Measurements from ENCODE around the gene C1orf122.

C1orf122 gene

GRCh38 chr1:37845786-37846185, 38.2 kb downstream of the C1orf122 start:
- TF ChIP-seq CTCF (conservative IDR thresholded peaks at IDR 0.05; ENCODE audit: low read length): no peak
- no peak overlapping the region for H3K4me3 ChIP-seq (ENCODE audit: low read length)
- peak; percentile 17 for DNase-seq (ENCODE audit: low read depth)

- TF ChIP-seq CTCF (conservative IDR thresholded peaks at IDR 0.05; ENCODE audit: low read length): no peak
- DNase-seq (ENCODE audit: low read depth): no peak
- H3K4me3 ChIP-seq (ENCODE audit: low read length): no peak overlapping the region
Observed at GRCh38 chr1:37846647-37847339, 39.2 kb downstream of the C1orf122 start.

- no peak for DNase-seq (ENCODE audit: low read depth)
- no peak overlapping the region for H3K4me3 ChIP-seq (ENCODE audit: low read length)
- no peak for TF ChIP-seq CTCF (conservative IDR thresholded peaks at IDR 0.05; ENCODE audit: low read length)
Observed at GRCh38 chr1:37849480-37849879, 41.9 kb downstream of the C1orf122 start.

- TF ChIP-seq CTCF (conservative IDR thresholded peaks at IDR 0.05; ENCODE audit: low read length): no peak
- no peak for DNase-seq (ENCODE audit: low read depth)
- H3K4me3 ChIP-seq (ENCODE audit: low read length): no peak overlapping the region
Observed at GRCh38 chr1:37850352-37850955, 42.9 kb downstream of the C1orf122 start.

GRCh38 chr1:37851262-37851661, 43.7 kb downstream of the C1orf122 start:
- no peak for TF ChIP-seq CTCF (conservative IDR thresholded peaks at IDR 0.05; ENCODE audit: low read length)
- H3K4me3 ChIP-seq (ENCODE audit: low read length): no peak overlapping the region
- no peak for DNase-seq (ENCODE audit: low read depth)

- DNase-seq (ENCODE audit: low read depth): peak; percentile 32
- no peak for TF ChIP-seq CTCF (conservative IDR thresholded peaks at IDR 0.05; ENCODE audit: low read length)
- H3K4me3 ChIP-seq (ENCODE audit: low read length): no peak overlapping the region
Observed at GRCh38 chr1:37851782-37852210, 44.2 kb downstream of the C1orf122 start.

GRCh38 chr1:37853157-37853556, 45.6 kb downstream of the C1orf122 start:
- H3K4me3 ChIP-seq (ENCODE audit: low read length): no peak overlapping the region
- TF ChIP-seq CTCF (conservative IDR thresholded peaks at IDR 0.05; ENCODE audit: low read length): no peak
- no peak for DNase-seq (ENCODE audit: low read depth)

All from AG10803 (cell line).